Fibroblast of villous mesenchyme (primary cell): ENCODE results near the gene LZTR1. TPM values are rescaled to one million over a fixed set of nuclear protein-coding genes. Genes with fewer than 3 reads are reported as not detected.
A peak's percentile ranks its signal among the peaks of the same experiment; 100 is the strongest.

Source experiments
- DNase-seq: peaks from one replicate; pipeline ENCODE4 v3.0.0-alpha.2; 2010; ENCODE audit warnings: low read depth
- H3K4me3 ChIP-seq: 2 replicates; pipeline ENCODE4 v1.5.1; 2011; ENCODE audit warnings: low read depth, mild to moderate bottlenecking, low read length
- CTCF ChIP-seq: IDR thresholded peaks from 2 replicates; pipeline ENCODE4 v1.5.1; 2012; ENCODE audit warnings: low read depth, mild to moderate bottlenecking, low read length; ENCODE audit not compliant: insufficient read depth
- total RNA-seq: library from RNA; depleted of rRNA; stranded (reverse); fragments of >200 nt; gene quantifications from 2 replicates; pipeline ENCODE4 v1.2.3, GENCODE V29; 2012

Gene LZTR1
- total RNA-seq, 1 donor = 60.9 TPM

GRCh38 chr22:21029486-21030025 is 47.5 kb downstream of the LZTR1 start:
- TF ChIP-seq CTCF = no peak
- DNase-seq = no peak
- H3K4me3 ChIP-seq = no peak overlapping the region

- H3K4me3 ChIP-seq = no peak overlapping the region
- no peak for DNase-seq
- TF ChIP-seq CTCF = no peak
These were observed 47.9 kb downstream of the LZTR1 start for GRCh38 chr22:21030032-21030431.

GRCh38 chr22:21030621-21031544 is 48.8 kb downstream of the LZTR1 start:
- TF ChIP-seq CTCF = no peak
- H3K4me3 ChIP-seq = no peak overlapping the region
- no peak for DNase-seq

- H3K4me3 ChIP-seq = peak overlapping the region; percentile 43
- TF ChIP-seq CTCF = no peak
- no peak for DNase-seq
These were observed 49.5 kb downstream of the LZTR1 start for GRCh38 chr22:21031545-21032036.

- peak within 1 kb of the TSS; percentile 43 for H3K4me3 ChIP-seq
- DNase-seq = peak; percentile 21
- no peak for TF ChIP-seq CTCF
These were observed 50.2 kb downstream of the LZTR1 start, which contains the start of gene SLC7A4 for GRCh38 chr22:21032037-21032867. TSS of gene SLC7A4 (minus strand) at chr22:21032561. CDS start at chr22:21031812, 749 bp downstream.

- no peak overlapping the region for H3K4me3 ChIP-seq
- no peak for TF ChIP-seq CTCF
- DNase-seq = no peak
These were observed 51.0 kb downstream of the LZTR1 start for GRCh38 chr22:21032868-21033688.
